GM18951 (cell line): ENCODE measurements around the gene IPPK.

Source experiments
- POLR2A ChIP-seq: IDR thresholded peaks from 4 replicates; pipeline ENCODE4 v1.6.1; 2011; ENCODE audit warnings: mild to moderate bottlenecking; ENCODE audit not compliant: insufficient read length, insufficient read depth; ENCODE audit errors: extremely low read depth
- in situ Hi-C: fragments of 300-500 bp; cut with MboI; formaldehyde crosslinking; loops from one replicate; pipeline ENCODE4 v1.12.0; 2022; ENCODE audit warnings: low sequenced_read_pairs, mixed read lengths, inconsistent platforms; ENCODE audit not compliant: unreplicated experiment

The IPPK gene

DNA sequence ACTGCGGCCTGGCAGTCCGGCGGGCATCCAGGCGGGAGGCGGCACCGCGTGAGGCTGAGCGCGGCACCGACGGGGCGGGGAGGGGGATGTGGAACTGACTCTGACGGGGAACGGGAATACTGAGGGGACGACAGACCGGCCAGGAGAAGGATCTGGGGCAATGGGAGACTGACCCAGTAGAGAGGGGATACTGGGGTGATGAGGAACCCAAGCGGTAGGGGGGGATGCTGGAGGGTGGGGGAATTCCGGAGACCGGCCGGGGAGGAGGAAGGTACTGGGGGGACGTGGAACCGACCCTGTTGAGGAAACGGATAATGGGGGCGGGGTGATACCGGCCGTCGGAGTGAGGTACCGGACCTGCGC lies 423 bp downstream of the IPPK start:
- in situ Hi-C loops = no loop called here
- no peak for TF ChIP-seq POLR2A

DNA sequence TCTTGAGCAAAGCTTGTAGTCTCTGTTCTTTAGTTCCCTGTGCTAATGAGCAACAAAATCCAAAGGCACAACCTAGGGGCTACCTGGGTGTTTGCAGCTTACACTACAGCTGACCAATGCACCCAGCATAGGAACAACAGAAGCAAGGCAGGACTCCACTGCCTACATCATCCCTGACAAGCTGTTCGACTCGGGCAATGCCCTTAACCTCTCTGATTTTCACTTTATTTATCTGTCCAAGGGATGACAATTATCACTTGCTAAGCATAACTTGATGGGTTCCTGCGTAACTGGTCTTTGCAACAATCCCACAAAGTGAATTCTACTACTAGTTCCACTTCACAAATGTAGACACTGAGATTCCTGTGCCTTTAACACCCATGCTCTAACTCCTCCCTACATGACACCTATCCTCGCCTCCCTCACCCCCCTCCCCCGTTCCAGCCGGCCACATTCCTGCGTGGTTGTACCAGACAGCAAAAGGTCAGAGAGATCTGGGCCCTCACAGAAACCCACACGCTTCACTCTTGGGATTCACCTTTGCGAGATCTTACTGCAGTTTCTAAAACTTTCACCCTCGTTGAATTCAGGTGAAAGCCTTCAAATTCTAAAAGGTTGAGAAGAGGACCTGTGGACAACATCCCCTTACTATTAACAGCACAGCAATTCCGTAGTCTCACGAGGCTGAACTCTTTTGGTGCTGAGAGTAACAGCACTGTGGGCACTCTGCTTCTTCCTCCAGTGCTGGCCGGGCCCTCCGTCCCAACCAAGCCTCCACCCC lies 995 bp downstream of the IPPK start:
- in situ Hi-C loops = no loop called here
- peak; percentile 35 for TF ChIP-seq POLR2A

DNA sequence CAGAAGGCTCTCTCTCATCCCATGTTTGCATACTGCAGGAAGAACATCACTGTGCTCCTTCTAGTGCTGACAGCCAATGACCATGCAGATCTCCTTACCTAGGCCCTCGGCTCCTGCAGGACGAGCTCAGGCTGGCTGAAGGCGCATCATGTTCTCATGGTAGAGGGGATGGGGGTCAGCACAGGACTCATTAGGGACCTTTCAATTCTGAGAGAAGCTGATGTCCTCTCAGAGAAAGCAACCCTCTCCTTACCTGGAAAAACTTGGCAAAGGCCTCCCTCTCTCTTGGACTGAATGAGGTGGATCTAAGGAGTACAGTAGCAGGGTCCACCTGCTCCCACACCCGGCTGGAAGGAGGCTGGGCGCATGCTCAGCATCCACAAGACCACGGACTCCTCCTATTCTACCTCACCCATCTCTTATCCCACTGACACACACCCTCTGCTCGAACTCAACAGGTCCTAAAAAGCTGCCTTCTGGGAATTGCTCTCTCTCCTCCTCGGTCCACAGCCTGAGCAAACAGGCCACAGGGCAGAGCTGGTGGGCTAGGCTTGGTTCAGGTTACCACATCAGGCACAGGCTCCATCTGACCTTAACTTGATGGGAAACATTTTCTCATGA lies 2.9 kb downstream of the IPPK start:
- no peak for TF ChIP-seq POLR2A
- in situ Hi-C loops = no loop called here

DNA sequence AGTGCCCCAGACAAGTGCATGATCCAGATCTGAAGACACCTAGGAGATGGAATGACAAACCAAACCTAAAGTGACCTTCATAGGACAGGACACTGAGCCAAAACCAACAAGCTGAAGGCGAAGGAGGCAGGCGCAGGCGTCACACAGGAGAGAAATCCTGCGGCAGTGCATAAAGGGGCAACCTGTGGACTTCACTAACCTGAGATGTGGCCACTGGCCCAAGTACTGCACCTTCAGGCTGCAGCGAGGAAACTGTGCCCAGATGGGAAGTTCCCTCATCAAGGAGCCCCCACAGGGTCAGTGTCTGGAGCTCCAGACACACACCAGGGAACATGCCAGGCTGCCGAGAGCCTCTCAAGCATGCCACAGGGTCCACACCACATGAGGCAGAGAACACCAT lies 3.7 kb downstream of the IPPK start:
- TF ChIP-seq POLR2A = no peak
- in situ Hi-C loops = no loop called here

DNA sequence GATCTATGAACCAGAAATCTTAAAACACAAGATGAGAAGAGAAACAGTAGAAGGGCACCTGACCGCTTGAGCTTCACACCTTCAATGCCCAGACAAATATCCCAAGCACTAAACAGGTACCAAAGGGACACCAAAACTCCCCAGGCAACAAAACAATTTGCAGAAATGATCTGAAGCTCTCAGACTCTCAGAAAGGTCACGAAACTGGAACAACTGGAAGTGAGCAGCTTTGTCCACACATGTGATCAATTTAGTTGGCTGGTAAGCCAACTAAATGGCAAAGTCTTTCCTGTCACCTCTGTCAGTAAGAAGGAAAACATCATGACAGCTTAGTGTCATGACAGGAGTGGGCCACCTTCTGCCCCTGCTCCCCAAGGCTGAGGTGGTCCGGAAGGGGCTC lies 4.1 kb downstream of the IPPK start:
- TF ChIP-seq POLR2A = no peak
- in situ Hi-C loops = no loop called here

DNA sequence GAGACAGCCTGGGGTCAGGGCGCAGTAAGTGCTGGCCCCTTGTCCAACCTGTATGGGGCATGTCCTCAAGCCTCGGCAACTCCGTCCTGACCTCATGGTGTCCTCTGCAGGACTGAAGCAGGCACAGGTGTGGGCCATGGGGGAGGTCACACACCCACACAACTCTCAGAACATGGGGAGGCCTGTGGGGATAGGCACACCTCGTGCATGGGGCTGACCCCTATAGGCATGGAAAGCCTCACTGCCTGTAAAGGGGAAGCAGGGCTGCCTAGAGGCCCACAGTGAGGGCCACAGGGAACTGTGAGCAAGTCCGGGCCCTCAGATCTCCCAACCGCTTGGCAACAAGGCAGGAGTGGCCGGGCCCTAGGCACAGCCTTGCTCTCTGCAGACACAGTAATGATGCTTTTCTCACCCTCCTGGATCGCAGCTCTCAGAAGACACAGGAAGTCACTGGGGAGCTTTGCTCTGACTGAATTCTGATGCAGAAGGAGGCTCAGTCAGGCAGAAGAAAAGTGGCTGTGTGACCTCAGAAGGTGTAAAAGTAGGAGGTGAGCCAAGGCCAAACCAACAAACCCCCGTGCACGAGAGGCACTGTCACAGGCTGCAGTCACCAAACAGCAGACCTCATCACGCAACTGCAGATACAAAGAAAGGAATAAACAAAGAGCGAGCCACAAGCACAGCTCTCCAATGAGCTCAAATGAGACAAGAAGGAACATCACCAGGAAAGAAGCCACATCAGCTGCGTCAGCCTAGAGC lies 5.4 kb downstream of the IPPK start:
- no peak for TF ChIP-seq POLR2A
- in situ Hi-C loops = no loop called here

DNA sequence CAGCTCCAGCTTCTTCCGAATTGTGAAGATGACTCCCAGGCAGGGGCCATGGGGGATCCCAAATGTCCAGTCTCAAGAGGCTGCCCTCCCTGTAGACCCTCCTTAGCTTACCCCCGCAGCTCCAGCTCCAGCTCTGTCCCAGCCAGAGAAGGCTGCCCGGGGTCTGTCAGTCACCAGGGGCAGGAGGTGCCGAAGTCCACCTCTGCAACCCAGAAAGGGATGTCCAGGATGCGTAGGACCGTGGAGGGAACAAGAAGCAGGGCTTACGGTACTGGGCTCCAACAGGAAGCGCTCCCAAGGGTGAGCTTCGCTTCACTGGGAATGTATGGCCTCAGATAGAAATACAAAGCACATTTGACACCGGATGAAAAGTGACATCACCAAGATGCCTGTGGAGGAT lies 6.0 kb downstream of the IPPK start:
- in situ Hi-C loops = no loop called here
- no peak for TF ChIP-seq POLR2A

DNA sequence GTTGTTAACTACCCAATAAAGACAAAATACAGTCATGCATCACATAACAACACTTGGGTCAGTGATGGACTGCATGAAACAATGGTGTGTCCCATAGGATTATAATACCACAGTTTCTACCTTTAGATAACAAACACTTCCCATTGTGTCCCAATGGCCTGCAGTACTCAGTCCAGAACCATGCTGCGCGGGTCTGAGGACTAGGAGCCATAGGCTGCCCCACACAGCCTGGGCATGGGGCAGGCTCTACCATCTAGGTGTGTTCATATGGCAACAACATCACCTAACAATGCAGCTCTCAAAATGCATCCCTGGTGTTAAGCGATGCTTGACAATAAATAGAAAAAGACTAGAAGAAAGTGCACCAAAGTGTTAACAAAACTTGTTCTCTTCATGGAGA lies 6.8 kb downstream of the IPPK start:
- in situ Hi-C loops = no loop called here

DNA sequence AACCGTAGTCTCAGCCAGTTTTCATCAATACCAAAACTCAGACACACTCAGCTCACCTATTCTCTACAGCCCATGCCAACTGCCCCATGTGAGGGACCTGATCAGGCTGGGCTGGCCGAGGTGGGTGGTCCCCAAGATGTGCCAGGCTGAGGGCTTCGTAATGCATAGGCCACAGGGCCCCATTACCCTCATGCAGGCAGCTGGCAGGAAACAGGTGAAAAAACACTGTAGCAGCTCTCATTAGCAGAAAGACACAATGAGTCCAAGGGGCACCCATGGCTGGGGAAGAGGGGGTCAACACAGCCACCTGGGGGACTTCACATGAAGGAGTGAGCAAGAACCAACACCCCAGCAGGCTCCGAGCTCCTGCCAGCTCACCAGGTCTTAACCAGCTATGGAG lies 8.2 kb downstream of the IPPK start:
- in situ Hi-C loops = no loop called here
- TF ChIP-seq POLR2A = no peak

More for the DNA sequence above, 6.8 kb downstream of the IPPK start:
- no peak for TF ChIP-seq POLR2A

DNA sequence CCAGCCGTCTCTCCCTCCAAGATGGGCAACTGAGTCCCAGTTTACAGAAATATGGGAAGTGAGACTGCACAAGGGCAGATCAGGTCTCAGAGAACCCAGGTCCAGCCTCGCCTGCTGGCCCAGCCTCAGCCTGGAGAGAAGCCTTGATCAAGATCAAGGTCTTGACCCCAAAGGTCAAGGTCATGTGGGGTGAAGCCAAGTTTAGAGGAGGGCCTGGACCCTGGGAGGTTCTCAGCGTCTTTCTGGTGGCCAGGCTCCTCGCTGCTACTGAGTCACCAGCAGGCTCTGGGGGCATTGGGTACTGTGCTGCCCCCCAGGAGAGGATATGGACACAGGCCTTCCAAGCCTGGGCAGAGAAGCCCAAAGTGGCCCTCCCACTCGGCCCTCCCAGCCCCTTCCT lies 8.8 kb downstream of the IPPK start:
- in situ Hi-C loops = no loop called here
- TF ChIP-seq POLR2A = no peak

DNA sequence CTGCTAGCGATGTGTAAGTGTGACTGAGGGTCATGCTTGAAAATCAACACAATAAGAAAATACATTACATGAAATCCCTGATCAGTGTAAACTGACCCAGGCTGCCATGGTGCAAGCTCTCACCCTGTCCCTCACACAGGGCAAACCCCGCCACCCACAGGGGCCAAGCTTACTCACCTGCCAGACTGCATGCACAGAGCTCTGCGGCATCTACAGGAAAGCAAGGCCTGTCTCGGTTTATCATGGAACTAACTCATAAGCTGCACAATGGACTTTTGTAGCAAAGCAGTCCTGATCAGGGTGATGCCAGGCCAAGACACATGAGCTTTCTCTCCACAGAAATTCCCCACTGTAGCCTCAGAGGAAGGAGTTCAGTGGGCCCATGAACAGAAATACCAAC lies 9.7 kb downstream of the IPPK start:
- in situ Hi-C loops = no loop called here
- TF ChIP-seq POLR2A = no peak

DNA sequence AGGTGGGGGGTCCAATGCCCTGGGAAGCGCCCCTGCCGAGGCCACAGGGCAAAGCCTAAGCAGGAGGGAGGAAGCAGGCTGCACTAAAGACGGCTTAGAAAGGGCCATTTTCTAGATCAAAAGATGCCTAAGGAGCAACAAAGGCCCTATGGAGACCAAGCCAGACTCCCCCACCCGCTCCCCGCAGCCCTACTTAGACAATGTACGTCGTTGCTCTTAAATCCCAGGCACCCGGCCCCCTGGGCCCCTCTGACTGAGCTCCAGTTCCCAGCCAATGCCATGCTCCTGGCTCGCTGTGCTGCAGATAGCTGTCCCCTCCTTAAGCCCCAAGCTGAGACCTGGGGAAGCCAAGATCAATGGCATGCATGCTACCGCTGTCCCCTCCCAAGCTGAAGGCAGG lies 10.3 kb downstream of the IPPK start:
- no peak for TF ChIP-seq POLR2A
- in situ Hi-C loops = no loop called here

DNA sequence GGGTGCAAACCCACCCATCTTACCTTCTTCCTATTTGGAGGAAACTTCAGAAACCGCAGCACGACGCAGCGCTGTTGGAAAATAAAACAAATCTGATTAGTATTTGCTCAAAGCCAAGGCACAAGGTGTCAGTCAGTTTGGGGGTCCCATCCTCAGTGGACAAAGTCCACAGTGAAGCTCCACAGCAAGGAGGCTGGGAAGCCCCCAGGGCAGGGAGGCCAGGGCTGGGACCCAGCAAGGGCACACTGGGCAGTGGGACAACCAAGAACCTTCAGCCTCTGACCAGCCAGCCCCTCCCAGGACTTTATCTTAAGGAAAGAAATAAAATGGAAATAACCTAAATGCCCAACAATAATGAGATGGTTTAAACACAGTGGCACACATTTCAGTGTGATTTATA lies 11.3 kb downstream of the IPPK start:
- no peak for TF ChIP-seq POLR2A
- in situ Hi-C loops = no loop called here

DNA sequence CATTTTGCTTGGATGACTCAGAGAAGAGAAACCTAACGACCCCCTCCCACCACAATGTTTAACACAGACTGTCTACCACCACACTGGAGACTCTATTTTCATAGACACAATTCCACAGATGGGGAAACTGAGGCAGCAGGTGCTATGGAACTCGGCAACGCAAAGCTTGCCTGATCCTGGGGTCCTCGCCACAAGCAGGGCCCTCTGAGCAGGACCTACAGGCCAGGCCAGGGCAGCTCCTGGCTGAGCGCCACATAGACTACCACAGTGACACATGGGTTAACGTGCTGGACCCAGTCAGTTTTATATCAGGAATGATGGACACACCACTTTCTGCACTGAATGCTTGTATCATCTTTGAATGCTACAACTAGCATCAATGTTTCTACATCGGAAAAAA lies 11.8 kb downstream of the IPPK start:
- TF ChIP-seq POLR2A = no peak
- in situ Hi-C loops = no loop called here

DNA sequence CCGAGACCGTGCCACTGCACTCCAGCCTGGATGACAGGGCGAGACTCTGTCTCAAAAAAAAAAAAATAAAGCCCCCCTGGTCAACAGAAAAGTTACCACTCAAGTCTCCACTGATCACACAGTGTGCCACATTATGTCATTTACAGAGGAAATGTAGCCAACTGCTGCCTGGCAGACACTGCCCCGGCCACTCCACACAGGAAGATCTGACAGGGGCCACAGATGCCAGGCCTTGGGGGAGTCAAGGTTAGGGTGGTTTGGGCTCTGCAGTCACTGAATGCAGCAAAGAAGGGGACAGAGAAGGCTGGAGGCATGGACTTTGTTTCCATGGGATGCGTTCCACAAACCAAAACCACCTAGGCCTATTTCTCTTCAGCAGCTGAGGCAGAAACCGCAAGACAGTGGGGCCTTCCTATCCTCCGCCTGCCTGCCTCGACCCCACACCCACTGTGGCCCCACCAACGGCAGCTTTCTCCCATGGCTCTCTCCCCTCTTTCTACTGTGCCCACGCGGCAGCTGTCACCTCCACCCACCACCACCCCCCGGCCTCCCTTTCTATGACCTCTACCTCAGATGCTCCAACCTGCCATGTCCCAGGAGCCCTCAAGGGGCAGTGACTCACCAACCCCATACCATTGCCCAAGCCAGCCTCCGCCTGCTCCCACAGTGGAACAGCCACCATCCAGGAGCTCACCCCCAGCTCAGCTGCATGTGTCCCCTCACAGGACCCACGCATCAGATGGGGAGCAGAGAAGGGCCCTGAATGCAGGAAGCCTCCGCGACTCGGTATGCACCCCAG lies 12.4 kb downstream of the IPPK start:
- in situ Hi-C loops = no loop called here

More for the DNA sequence above, 12.4 kb downstream of the IPPK start:
- no peak for TF ChIP-seq POLR2A
